H7 (cell line): ENCODE measurements around the gene OVOL1. TPM values are rescaled to one million over a fixed set of nuclear protein-coding genes. Genes with fewer than 3 reads are reported as not detected.

Experiments
- DNase-seq: peaks from one replicate; pipeline ENCODE4 v3.0.0; 2012
- H3K27me3 ChIP-seq: 2 replicates; pipeline ENCODE4 v1.6.0; 2011; ENCODE audit warnings: mild to moderate bottlenecking, low read length; ENCODE audit not compliant: control insufficient read depth, insufficient read depth
- H3K36me3 ChIP-seq: replicated peaks from 2 replicates; pipeline ENCODE4 v1.5.1; 2011; ENCODE audit warnings: low read length; ENCODE audit not compliant: control insufficient read depth, insufficient read depth
- H3K4me3 ChIP-seq: 2 replicates; pipeline ENCODE4 v1.5.1; 2011; ENCODE audit warnings: low read depth, mild to moderate bottlenecking, control low read depth, low read length, moderate library complexity; ENCODE audit not compliant: insufficient read depth
- total RNA-seq: library from RNA; depleted of rRNA; stranded (reverse); fragments of >200 nt; shearing (Covaris generic); gene quantifications from 2 replicates; pipeline ENCODE4 v1.2.3, GENCODE V29; 2014

Gene OVOL1
- total RNA-seq, 1 experiment from 2014 or later = 1.2 TPM

- no peaks in the 10 kb centered on the region for H3K36me3 ChIP-seq
- no peak for DNase-seq
- no peaks in the 10 kb centered on the region; the same call in 1 of the 2 replicates for H3K27me3 ChIP-seq
- H3K4me3 ChIP-seq = no peak overlapping the region
These were observed 15.2 kb upstream of the OVOL1 start for GRCh38 chr11:65771589-65772112.

DNA sequence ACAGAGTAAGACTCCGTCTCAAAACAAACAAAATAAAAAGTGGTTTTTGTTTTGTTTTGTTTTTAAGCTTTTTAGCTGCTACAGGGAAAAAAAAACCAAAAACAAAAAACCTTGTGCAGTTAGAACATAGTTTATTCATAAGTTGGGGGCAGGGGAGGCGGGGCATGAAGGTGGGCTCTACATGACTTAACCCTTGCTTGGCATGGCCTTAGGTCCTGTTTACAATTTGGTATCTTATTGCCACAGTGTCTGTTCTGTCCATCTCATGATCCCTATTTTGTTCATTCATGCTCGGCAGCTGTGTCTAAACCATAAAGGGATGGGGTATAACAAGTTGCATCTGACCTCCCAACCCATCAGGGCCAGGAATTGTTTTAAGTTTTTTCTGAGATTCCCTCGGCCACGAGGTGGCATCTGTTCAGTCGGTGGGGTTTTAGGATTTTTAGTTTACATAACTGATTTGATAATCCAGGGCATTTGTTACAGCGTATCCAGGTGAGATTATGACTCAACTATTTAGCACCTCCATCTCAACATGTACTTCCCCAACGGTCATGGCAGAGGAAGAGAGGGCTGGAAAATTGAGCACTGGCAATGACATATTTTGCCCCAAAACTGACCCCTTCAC is 13.0 kb upstream of the OVOL1 start:
- Histone ChIP-seq H3K27me3 (no peaks in the 10 kb centered on the region; the same call in 1 of the 2 replicates), H3K36me3 (no peaks in the 10 kb centered on the region; the same call in none of the 2 replicates), H3K4me3 (no peak overlapping the region)
- DNase-seq = peak; percentile 60

- no peaks in the 10 kb centered on the region; the same call in none of the 2 replicates for H3K36me3 ChIP-seq
- no peak for DNase-seq
- H3K27me3 ChIP-seq = no peaks in the 10 kb centered on the region; the same call in 1 of the 2 replicates
- no peak overlapping the region for H3K4me3 ChIP-seq
These were observed 12.1 kb upstream of the OVOL1 start for GRCh38 chr11:65774525-65775306.

DNA sequence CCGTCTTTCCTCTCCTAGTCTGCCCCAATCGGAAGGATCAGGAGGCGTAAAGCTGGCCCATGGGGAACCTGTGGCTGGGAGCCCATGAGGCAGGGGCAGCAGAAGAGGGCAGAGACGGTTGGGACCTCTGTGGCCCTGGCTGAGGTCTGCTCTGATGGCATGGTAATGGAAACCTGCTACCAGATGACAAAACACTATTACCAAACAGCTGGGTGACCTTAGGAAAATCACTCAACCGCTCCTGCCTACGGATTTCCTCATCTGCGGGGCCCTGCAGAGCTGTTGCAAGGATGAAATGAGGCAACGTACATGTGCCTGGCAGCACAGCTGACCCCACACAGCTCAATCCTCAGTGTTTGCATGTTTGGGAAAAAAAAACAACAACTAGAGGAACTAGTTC is 10.7 kb upstream of the OVOL1 start:
- Histone ChIP-seq H3K27me3 (peaks cover 5% of the 10 kb centered on the region), H3K4me3 (no peak overlapping the region), H3K36me3 (no peaks in the 10 kb centered on the region; the same call in none of the 2 replicates)
- no peak for DNase-seq

DNA sequence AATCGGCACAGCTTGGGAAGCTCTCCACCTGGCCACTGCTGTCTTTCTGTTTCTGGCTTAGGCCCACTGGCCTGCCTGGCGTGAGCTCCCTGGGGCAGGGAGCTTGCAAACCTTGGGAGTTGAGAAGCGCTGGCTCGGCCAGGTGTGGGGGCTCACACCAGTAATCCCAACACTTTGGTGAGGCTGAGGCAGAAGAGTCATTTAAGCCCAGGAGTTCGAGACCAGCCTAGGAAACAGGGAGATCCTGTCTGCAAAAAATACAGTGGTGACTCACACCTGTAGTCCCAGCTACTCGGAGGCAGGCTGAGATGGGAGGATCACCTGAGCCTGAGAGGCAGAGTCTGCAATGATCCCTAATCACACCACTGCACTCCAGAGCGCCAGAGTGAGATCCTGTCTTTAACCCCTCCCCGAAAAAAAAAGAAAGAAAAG is 10.1 kb upstream of the OVOL1 start:
- Histone ChIP-seq H3K36me3 (no peaks in the 10 kb centered on the region; the same call in none of the 2 replicates), H3K4me3 (no peak overlapping the region), H3K27me3 (peaks cover 11% of the 10 kb centered on the region)
- DNase-seq = no peak

GRCh38 chr11:65777241-65777640 is 9.6 kb upstream of the OVOL1 start:
- no peak overlapping the region for H3K4me3 ChIP-seq

DNA sequence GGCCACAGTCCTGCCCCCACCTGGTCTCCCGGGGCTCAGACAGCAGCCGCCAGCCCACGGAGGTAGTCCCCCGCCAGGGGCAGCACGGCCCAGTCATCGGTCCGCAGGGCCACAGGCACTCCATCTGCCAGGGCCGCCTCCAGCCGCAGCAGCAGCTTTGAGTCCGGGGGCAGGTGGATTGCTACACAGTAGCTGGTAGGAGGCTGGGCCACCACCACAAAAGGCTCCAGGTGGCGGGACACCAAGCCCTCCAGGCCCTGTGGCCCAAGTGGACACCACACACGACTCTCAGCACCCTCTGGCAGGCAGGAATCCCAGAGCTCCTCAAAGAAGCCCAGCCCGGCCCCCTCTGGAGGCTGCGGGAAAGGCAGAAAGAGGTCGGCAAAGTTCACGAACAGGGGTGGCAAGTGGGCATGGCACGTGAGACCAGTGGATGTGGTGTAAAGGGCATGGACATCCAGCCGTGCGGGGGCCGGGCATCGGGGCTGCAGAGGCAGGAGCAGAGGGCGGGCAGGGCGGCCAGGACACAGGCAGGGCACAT is 9.0 kb upstream of the OVOL1 start:
- no peaks in the 10 kb centered on the region; the same call in none of the 2 replicates for H3K36me3 ChIP-seq
- peak; percentile 52 for DNase-seq
- peaks cover 22% of the 10 kb centered on the region for H3K27me3 ChIP-seq
- no peak overlapping the region for H3K4me3 ChIP-seq

More at GRCh38 chr11:65777241-65777640, 9.6 kb upstream of the OVOL1 start:
- Histone ChIP-seq H3K36me3 (no peaks in the 10 kb centered on the region; the same call in none of the 2 replicates), H3K27me3 (peaks cover 16% of the 10 kb centered on the region)
- DNase-seq = no peak

DNA sequence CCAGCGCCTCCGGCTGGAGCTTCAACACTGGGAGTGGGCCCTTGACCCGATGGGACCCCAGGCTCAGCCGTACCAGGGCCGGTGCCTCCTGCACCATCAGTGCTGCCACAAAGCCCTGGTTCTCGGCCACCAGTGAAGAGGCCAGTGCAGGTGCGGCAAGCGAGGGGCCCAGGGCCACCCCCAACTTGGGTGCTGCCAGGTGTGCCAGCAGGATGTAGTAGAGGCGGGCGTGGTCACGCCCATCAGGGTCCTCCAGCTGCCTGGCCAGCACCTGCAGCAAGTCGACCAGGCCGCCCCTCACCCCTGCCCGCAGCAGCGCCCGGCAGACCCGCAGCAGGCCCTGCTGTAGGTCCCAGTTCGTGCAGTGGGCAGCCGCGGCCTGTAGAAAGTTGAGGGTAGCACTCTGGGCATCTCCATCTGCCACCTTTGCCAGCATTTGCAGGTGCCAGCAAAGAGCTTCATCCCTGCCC is 8.4 kb upstream of the OVOL1 start:
- peaks cover 25% of the 10 kb centered on the region for H3K27me3 ChIP-seq
- DNase-seq = no peak
- no peak overlapping the region for H3K4me3 ChIP-seq
- H3K36me3 ChIP-seq = no peaks in the 10 kb centered on the region; the same call in none of the 2 replicates

DNA sequence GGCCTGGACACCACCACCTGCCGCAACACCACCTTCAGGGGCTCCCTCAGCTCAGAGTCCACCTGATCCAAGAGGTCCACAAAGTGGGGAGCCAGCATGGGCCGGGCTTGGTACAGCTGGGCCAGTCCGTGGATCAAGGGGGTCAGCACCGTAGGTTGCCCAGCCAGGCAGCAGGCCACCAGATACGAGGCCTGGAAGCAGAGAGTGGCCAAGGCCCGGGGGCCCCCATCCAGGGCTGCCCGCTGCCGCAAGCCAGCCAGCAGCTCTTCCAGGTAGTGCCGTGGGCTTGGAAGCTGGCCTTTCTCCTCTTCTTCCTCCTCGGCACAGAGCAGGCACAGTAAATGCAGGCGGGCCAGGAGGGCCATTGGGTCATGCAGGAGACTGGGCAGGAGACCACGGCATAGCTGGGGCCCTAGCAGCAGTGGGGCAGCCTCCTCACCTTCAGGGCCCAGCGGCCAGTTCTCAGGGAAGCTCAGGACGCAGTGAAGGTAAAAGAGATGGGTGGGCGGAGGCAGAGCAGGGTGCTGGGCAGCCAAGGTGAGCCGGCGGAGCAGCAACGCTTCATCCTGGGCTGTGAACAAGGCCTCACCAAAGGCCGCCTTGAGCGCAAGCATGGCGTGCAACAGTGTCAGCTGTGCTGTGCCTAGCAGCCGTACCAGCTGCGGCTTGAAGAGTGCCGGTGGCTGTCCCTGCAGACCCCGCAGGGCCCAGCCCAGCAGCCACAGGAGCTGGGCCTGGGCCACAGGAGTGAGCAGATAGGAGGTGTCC is 7.8 kb upstream of the OVOL1 start:
- Histone ChIP-seq H3K27me3 (peaks cover 28% of the 10 kb centered on the region), H3K36me3 (no peaks in the 10 kb centered on the region; the same call in none of the 2 replicates), H3K4me3 (no peak overlapping the region)
- DNase-seq = peak; percentile 37

DNA sequence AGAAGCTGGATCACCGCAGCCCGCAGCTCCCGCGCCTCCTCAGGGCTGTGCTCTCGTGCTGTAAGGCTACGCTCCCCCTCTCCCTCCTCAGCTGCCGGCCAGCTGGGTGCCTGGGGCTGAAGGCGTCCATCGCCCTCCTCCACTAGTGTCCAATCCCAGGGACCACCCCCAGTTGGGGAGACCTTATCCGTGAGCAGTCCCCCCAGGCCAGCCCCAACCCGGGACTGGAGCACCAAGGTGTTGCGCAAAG is 7.3 kb upstream of the OVOL1 start:
- H3K36me3 ChIP-seq = no peaks in the 10 kb centered on the region; the same call in none of the 2 replicates
- H3K4me3 ChIP-seq = peak overlapping the region; percentile 69; the same call in 1 of the 2 replicates
- peaks cover 33% of the 10 kb centered on the region for H3K27me3 ChIP-seq
- DNase-seq = no peak

- peak; percentile 97 for DNase-seq
- peak overlapping the region; percentile 69 for H3K4me3 ChIP-seq
- peaks cover 37% of the 10 kb centered on the region for H3K27me3 ChIP-seq
- no peaks in the 10 kb centered on the region; the same call in none of the 2 replicates for H3K36me3 ChIP-seq
These were observed 6.7 kb upstream of the OVOL1 start for GRCh38 chr11:65779919-65780769.

- no peaks in the 10 kb centered on the region; the same call in none of the 2 replicates for H3K36me3 ChIP-seq
- DNase-seq = peak; percentile 94
- H3K27me3 ChIP-seq = peaks cover 43% of the 10 kb centered on the region
- peak within 1 kb of the TSS; percentile 69 for H3K4me3 ChIP-seq
These were observed 6.1 kb upstream of the OVOL1 start, which contains the start of gene AP5B1 for GRCh38 chr11:65780770-65781151. Gene AP5B1, minus strand, starts transcription at chr11:65780976. Its CDS starts 385 bp downstream, at chr11:65780591.
